GM10248 (cell line): Measurements from ENCODE around the gene ADCK1.

Experiments used
- CTCF ChIA-PET: fragments of 300-600 bp; sonication (Branson Sonifier 250); formaldehyde crosslinking; extraction: SDS; loops from one replicate; lab custom pipeline; 2021; ENCODE audit warnings: antibody characterized with exemption; lab: Yijun Ruan, JAX
- POLR2A ChIA-PET: fragments of 350-650 bp; sonication (Branson Sonifier 250); formaldehyde crosslinking; extraction: SDS; loops from one replicate; lab custom pipeline; 2020; ENCODE audit warnings: antibody characterized with exemption; lab: Yijun Ruan, JAX
- DNase-seq: peaks from one replicate; pipeline ENCODE4 v3.0.0; 2012; ENCODE audit errors: extremely low spot score
- TF ChIP-seq, protein P1 (sequence below): IDR thresholded peaks from 2 replicates; pipeline ENCODE4 v1.5.1; 2012; ENCODE audit warnings: mild to moderate bottlenecking, low read depth; ENCODE audit errors: extremely low read depth, missing control alignments, control extremely low read depth

Gene ADCK1, protein sequence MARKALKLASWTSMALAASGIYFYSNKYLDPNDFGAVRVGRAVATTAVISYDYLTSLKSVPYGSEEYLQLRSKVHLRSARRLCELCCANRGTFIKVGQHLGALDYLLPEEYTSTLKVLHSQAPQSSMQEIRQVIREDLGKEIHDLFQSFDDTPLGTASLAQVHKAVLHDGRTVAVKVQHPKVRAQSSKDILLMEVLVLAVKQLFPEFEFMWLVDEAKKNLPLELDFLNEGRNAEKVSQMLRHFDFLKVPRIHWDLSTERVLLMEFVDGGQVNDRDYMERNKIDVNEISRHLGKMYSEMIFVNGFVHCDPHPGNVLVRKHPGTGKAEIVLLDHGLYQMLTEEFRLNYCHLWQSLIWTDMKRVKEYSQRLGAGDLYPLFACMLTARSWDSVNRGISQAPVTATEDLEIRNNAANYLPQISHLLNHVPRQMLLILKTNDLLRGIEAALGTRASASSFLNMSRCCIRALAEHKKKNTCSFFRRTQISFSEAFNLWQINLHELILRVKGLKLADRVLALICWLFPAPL

GRCh38 chr14:77799863-77800730 is at the start of gene ADCK1:
ADCK1 (plus strand) TSS chr14:77800109; CDS start chr14:77818979, 18,870 bp downstream.
- ChIA-PET POLR2A (no interaction called here), CTCF (interaction anchor here (1.0 to 1.5 kb wide), 4 partner anchors 18 to 68 kb away, joined by 3 to 6 read pairs (median 3); partner anchors contain the start of gene SNW1)
- TF ChIP-seq, protein P1, sequence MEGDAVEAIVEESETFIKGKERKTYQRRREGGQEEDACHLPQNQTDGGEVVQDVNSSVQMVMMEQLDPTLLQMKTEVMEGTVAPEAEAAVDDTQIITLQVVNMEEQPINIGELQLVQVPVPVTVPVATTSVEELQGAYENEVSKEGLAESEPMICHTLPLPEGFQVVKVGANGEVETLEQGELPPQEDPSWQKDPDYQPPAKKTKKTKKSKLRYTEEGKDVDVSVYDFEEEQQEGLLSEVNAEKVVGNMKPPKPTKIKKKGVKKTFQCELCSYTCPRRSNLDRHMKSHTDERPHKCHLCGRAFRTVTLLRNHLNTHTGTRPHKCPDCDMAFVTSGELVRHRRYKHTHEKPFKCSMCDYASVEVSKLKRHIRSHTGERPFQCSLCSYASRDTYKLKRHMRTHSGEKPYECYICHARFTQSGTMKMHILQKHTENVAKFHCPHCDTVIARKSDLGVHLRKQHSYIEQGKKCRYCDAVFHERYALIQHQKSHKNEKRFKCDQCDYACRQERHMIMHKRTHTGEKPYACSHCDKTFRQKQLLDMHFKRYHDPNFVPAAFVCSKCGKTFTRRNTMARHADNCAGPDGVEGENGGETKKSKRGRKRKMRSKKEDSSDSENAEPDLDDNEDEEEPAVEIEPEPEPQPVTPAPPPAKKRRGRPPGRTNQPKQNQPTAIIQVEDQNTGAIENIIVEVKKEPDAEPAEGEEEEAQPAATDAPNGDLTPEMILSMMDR: no peak
- peak; percentile 90 for DNase-seq

GRCh38 chr14:77752266-77752665 is 47.6 kb upstream of the ADCK1 start:
- ChIA-PET POLR2A (no interaction called here), CTCF (interaction anchor here (1.0 to 2.2 kb wide), 4 partner anchors 9 to 18 kb away, joined by 3 to 12 read pairs (median 4); partner anchors contain the start of gene SNW1)
- no peak for DNase-seq
- TF ChIP-seq, protein P1: no peak

DNA sequence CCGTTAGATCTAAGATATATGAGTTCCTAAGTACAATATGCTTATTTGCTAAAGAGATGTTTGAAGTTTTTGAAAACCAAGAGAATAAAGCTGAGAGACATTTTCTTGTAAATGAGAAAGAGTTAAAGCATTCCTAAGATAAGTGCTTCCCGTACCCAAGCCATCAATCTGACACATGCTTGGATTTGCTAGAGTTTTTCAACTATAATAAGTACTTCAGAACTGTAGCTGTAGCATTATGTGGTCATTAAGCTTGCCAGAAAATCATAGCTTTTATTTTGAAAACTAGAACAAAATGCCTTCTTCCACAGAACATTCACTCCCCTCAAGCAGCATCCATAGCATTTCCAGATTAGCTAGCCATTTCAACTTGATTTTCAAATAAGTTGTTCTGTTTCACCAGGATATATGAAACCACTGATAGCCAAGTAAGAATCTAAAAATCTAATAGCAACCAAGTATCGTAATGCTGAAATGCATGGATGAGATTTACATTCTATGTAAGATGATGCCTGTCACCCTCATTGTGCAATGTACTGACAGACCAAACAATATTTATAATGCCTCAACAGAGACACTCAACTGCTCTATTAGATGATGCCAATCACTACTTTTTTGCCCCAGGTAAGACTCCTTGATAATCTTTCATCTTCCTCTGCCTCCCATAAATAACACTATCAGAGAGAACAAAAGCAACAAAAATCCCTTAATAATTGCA is 47.0 kb upstream of the ADCK1 start:
- CTCF ChIA-PET: interaction anchor here (1.2 to 2.2 kb wide), 3 partner anchors 8 to 19 kb away, joined by 3 to 12 read pairs (median 4); partner anchors contain the start of gene SNW1
- TF ChIP-seq, protein P1: no peak
- DNase-seq: no peak
- POLR2A ChIA-PET: no interaction called here

- POLR2A ChIA-PET: no interaction called here
- TF ChIP-seq, protein P1: no peak
- peak; percentile 95 for DNase-seq
- CTCF ChIA-PET: interaction anchor here (1.1 to 2.6 kb wide), 10 partner anchors 8 to 153 kb away, joined by 3 to 12 read pairs (median 4); partner anchors contain the start of gene ADCK1
Measured at GRCh38 chr14:77760381-77761204, 39.3 kb upstream of the ADCK1 start, which contains the start of gene SNW1. SNW1 (minus strand) TSS chr14:77761156; CDS start chr14:77761127, 29 bp downstream.

GRCh38 chr14:77761205-77761931 is 38.5 kb upstream of the ADCK1 start:
- POLR2A ChIA-PET: interaction anchor here (0.5 kb wide), 1 partner anchor 39 kb away, joined by 3 read pairs; no protein-coding TSS in a partner anchor
- CTCF ChIA-PET: interaction anchor here (1.0 to 2.6 kb wide), 13 partner anchors 9 to 154 kb away, joined by 3 to 12 read pairs (median 4); partner anchors contain the start of gene ADCK1

More at GRCh38 chr14:77761205-77761931, 38.5 kb upstream of the ADCK1 start:
- TF ChIP-seq, protein P1: peak; percentile 36
- no peak for DNase-seq
